Epithelial cell of proximal tubule (primary cell): ENCODE results near the gene PLP2. TPM values are rescaled to one million over a fixed set of nuclear protein-coding genes. Genes with fewer than 3 reads are reported as not detected.
"Not testable (repeated sequence)": the region's sequence is repeated elsewhere in the genome, so short reads cannot be mapped to it uniquely, and the experiment has no call there.

ENCODE experiments used
- DNase-seq: peaks from one replicate; pipeline ENCODE4 v3.0.0-alpha.2; 2011; ENCODE audit warnings: low read depth
- H3K4me3 ChIP-seq: 2 replicates; pipeline ENCODE4 v1.5.1; 2011; ENCODE audit warnings: low read depth, mild to moderate bottlenecking, low read length
- CTCF ChIP-seq: conservative IDR thresholded peaks from 2 replicates; pipeline ENCODE4 v1.5.1; 2012; ENCODE audit warnings: low read depth, mild to moderate bottlenecking, low read length
- total RNA-seq: library from RNA; depleted of rRNA; stranded (reverse); fragments of >200 nt; gene quantifications from 2 replicates; pipeline ENCODE4 v1.2.3, GENCODE V29; 2015

PLP2 gene, protein sequence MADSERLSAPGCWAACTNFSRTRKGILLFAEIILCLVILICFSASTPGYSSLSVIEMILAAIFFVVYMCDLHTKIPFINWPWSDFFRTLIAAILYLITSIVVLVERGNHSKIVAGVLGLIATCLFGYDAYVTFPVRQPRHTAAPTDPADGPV
- total RNA-seq, result 115 and 132 TPM in 2 replicates

DNA sequence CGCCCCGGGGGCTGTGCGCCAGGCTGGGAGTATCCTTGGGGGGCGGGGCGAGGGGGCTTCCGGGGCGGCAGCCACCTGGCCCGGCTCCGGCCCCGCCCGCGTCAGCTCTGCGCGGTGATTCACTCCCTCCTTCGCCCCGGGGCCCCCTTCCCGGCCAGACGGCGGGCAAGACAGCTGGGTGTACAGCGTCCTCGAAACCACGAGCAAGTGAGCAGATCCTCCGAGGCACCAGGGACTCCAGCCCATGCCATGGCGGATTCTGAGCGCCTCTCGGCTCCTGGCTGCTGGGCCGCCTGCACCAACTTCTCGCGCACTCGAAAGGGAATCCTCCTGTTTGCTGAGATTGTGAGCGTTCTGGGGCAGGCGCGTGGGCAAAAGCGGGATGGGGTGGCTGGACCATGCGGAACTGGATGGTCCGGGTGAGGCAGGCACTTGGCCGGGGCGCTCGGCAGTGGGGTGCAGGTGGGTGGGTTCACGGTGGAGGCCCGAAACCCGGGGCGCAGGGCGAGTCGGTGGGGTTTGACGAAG lies at the start of gene PLP2:
TSS of gene PLP2 (plus strand) at position 147 of the 528 bp plus-strand sequence. CDS start at position 250, 103 bp downstream.
- no peak for TF ChIP-seq CTCF
- no peak for DNase-seq

GRCh38 chrX:49122499-49122898 lies 49.2 kb upstream of the PLP2 start:
- no peak for TF ChIP-seq CTCF
- DNase-seq, result no peak
- peak overlapping the region; percentile 80 for H3K4me3 ChIP-seq

More for the DNA sequence above, at the start of gene PLP2:
- H3K4me3 ChIP-seq, result peak within 1 kb of the TSS; percentile 70

DNA sequence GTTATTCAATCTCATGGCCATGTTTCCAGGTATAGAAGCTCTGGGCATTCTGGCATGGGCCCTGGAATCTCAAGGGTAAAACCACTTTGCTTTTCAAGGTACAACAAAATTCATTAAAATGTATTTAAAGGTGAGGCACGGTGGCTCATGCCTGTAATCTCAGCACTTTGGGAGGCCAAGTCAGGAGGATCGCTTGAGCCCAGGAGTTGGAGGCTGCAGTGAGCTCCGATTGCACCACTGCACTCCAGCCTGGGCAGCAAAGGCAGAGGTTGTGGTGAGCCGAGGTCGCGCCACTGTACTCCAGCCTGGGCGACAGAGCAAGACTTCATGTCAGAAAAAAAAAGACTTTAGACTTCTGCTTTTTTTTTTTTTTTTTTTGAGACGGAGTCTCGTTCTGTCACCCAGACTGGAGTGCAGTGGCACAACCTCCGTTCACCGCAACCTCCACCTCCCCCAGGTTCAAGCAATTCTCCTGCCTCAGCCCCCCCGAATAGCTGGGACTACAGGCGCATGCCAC lies 43.9 kb upstream of the PLP2 start:
- H3K4me3 ChIP-seq, DNase-seq: not testable (repeated sequence)

DNA sequence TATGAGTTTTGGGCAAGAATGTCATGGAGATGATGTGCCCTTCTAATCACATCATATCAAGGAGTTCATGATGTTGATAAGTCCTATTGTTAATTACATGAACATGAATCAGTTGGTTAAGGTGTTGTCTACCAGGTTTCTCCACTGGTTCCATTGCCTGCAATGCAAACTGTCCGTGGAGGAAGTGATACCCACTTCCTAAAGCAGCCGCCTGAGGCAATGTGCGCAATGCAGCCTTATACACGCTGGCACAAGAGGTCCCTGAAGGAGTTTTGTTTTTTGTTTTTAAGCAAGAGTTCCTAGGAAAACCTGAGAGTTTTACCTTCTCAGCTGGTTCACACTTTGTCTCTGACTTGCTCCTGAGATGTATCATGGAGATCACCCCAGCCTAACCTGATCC lies 42.3 kb upstream of the PLP2 start:
- no peak for DNase-seq
- no peak for TF ChIP-seq CTCF
- no peak overlapping the region for H3K4me3 ChIP-seq

GRCh38 chrX:49132275-49132674 lies 39.4 kb upstream of the PLP2 start:
- DNase-seq, result not testable (repeated sequence)

GRCh38 chrX:49133759-49134158 lies 37.9 kb upstream of the PLP2 start:
- no peak for DNase-seq
- no peak for TF ChIP-seq CTCF
- no peak overlapping the region for H3K4me3 ChIP-seq

More at GRCh38 chrX:49132275-49132674, 39.4 kb upstream of the PLP2 start:
- H3K4me3 ChIP-seq, result not testable (repeated sequence)

DNA sequence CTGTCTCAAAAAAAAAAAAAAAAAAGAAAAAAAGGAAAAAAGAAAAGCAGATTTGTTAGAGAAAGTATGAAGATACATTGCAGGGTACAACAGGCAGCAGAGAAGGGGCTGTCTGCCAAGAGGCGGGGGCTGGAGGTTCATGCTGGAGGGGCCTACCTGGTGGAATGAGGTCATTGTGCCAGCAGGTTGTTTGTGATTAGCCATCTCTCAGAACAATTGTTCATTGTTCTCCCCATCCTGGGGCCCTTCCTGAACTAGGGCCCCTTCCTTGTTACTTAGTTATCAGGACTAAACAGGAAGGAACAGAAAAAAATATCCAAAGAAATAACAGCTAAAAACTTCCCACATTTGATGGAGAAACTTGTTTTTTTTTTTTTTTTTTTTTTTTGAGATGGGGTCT lies 34.2 kb upstream of the PLP2 start:
- TF ChIP-seq CTCF, result no peak
- no peak for DNase-seq
- H3K4me3 ChIP-seq, result no peak overlapping the region

- DNase-seq, result no peak
- no peak for TF ChIP-seq CTCF
- H3K4me3 ChIP-seq, result no peak overlapping the region
These were observed 32.0 kb upstream of the PLP2 start for GRCh38 chrX:49139713-49140112.
